Smooth muscle cell (in vitro differentiated cells): ENCODE measurements around the gene RAD9B. TPM values are rescaled to one million over a fixed set of nuclear protein-coding genes. Genes with fewer than 3 reads are reported as not detected.
"Not testable (repeated sequence)": the region's sequence is repeated elsewhere in the genome, so short reads cannot be mapped to it uniquely, and the experiment has no call there.

ENCODE experiments used
- DNase-seq: peaks from one replicate; lab custom pipeline; 2025; ENCODE audit not compliant: unreplicated experiment; lab: John Stamatoyannopoulos, UW
- H2AFZ ChIP-seq: fragments of 200-600 bp; sonication (generic); 2 replicates; pipeline ENCODE4 v1.6.0; 2016; ENCODE audit warnings: antibody characterized with exemption, low read depth, mild to moderate bottlenecking
- H3F3A ChIP-seq: fragments of 200-600 bp; sonication (generic); 2 replicates; pipeline ENCODE4 v1.6.0; 2017; ENCODE audit warnings: antibody characterized with exemption, low read depth
- H3K27ac ChIP-seq: fragments of 200-600 bp; sonication (generic); 2 replicates; pipeline ENCODE4 v1.5.1; 2016; ENCODE audit warnings: low read depth, mild to moderate bottlenecking
- H3K27me3 ChIP-seq: fragments of 200-600 bp; sonication (generic); 2 replicates; pipeline ENCODE4 v1.6.1; 2016; ENCODE audit warnings: low read depth, mild to moderate bottlenecking
- H3K36me3 ChIP-seq: fragments of 200-600 bp; sonication (generic); 2 replicates; pipeline ENCODE4 v1.5.1; 2016; ENCODE audit warnings: low read depth
- H3K4me1 ChIP-seq: fragments of 200-600 bp; sonication (generic); 2 replicates; pipeline ENCODE4 v1.5.1; 2016; ENCODE audit warnings: low read depth
- H3K4me2 ChIP-seq: fragments of 200-600 bp; sonication (generic); 2 replicates; pipeline ENCODE4 v1.6.0; 2016; ENCODE audit warnings: mild to moderate bottlenecking
- H3K4me3 ChIP-seq: fragments of 200-600 bp; sonication (generic); 2 replicates; pipeline ENCODE4 v1.5.1; 2016; ENCODE audit warnings: mild to moderate bottlenecking
- H3K79me2 ChIP-seq: fragments of 200-600 bp; sonication (generic); 2 replicates; pipeline ENCODE4 v1.6.0; 2016; ENCODE audit warnings: low read depth, mild to moderate bottlenecking
- H3K9ac ChIP-seq: fragments of 200-600 bp; sonication (generic); 2 replicates; pipeline ENCODE4 v1.6.0; 2016; ENCODE audit warnings: low read depth
- H3K9me3 ChIP-seq: fragments of 200-600 bp; sonication (generic); replicated peaks from 2 replicates; pipeline ENCODE4 v1.5.1; 2016; ENCODE audit warnings: low read depth
- H4K20me1 ChIP-seq: fragments of 200-600 bp; sonication (generic); 2 replicates; pipeline ENCODE4 v1.6.0; 2016; ENCODE audit warnings: low read depth
- WGBS: methylation state at CpG from one replicate; pipeline ENCODE4 v1.1.7; 2016; ENCODE audit warnings: low lambda C conversion rate; 5-methylcytosine and 5-hydroxymethylcytosine counted together
- polyA plus RNA-seq: library from polyadenylated mRNA; unstranded; fragments of >200 nt; fragmentation: Nextera tagmentation; extraction: Ambion mirVana; gene quantifications from 2 replicates; pipeline ENCODE4 v1.2.1, GENCODE V29; 2016
- total RNA-seq: library from RNA; depleted of rRNA; stranded (reverse); fragments of >200 nt; gene quantifications from 2 replicates; pipeline ENCODE4 v1.2.3, GENCODE V29; 2014
- TF ChIP-seq, protein P1 (sequence below): fragments of 200-600 bp; sonication (generic); IDR thresholded peaks from 2 replicates; pipeline ENCODE4 v1.5.1; 2017; ENCODE audit warnings: borderline replicate concordance, mild to moderate bottlenecking, antibody characterized with exemption; ENCODE audit not compliant: insufficient read depth, poor library complexity, severe bottlenecking

RAD9B gene
- total and polyA plus RNA-seq, 2 experiments from 2014 or later, result 0.64 TPM; not detected in 1

- H3K9ac ChIP-seq, result no peak overlapping the region
- TF ChIP-seq, protein P1, sequence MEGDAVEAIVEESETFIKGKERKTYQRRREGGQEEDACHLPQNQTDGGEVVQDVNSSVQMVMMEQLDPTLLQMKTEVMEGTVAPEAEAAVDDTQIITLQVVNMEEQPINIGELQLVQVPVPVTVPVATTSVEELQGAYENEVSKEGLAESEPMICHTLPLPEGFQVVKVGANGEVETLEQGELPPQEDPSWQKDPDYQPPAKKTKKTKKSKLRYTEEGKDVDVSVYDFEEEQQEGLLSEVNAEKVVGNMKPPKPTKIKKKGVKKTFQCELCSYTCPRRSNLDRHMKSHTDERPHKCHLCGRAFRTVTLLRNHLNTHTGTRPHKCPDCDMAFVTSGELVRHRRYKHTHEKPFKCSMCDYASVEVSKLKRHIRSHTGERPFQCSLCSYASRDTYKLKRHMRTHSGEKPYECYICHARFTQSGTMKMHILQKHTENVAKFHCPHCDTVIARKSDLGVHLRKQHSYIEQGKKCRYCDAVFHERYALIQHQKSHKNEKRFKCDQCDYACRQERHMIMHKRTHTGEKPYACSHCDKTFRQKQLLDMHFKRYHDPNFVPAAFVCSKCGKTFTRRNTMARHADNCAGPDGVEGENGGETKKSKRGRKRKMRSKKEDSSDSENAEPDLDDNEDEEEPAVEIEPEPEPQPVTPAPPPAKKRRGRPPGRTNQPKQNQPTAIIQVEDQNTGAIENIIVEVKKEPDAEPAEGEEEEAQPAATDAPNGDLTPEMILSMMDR, result no peak
- no peaks in the 10 kb centered on the region for H4K20me1 ChIP-seq
- H3K36me3 ChIP-seq, result no peaks in the 10 kb centered on the region
- H3K27me3 ChIP-seq, result peaks cover 14% of the 10 kb centered on the region
- no peaks in the 10 kb centered on the region for H3K9me3 ChIP-seq
- WGBS, result 87% methylated on average over 6 of the region's 6 CpGs
- no peaks in the 10 kb centered on the region for H3F3A ChIP-seq
- H2AFZ ChIP-seq, result no peak overlapping the region
- H3K4me1 ChIP-seq, result no peaks in the 10 kb centered on the region
- no peak overlapping the region for H3K27ac ChIP-seq
- H3K4me3 ChIP-seq, result no peak overlapping the region
- DNase-seq, result no peak
- no peak overlapping the region for H3K4me2 ChIP-seq
- H3K79me2 ChIP-seq, result no peaks in the 10 kb centered on the region
These were observed 11.7 kb downstream of the RAD9B start for GRCh38 chr12:110513842-110514241.

- Histone ChIP-seq H3K79me2 (no peaks in the 10 kb centered on the region), H3K36me3 (no peaks in the 10 kb centered on the region), H2AFZ (no peak overlapping the region), H3F3A (no peaks in the 10 kb centered on the region), H3K9ac (no peak overlapping the region), H3K4me2 (no peak overlapping the region), H3K27me3 (peaks cover 14% of the 10 kb centered on the region), H3K27ac (no peak overlapping the region), H3K9me3 (no peaks in the 10 kb centered on the region), H4K20me1 (no peaks in the 10 kb centered on the region), H3K4me3 (no peak overlapping the region), H3K4me1 (no peaks in the 10 kb centered on the region)
- DNase-seq, result no peak
- TF ChIP-seq, protein P1, result no peak
- 67% methylated on average over 1 of the region's 1 CpG for WGBS
These were observed 12.2 kb downstream of the RAD9B start for GRCh38 chr12:110514363-110514762.

GRCh38 chr12:110516995-110517394 is 14.9 kb downstream of the RAD9B start:
- H3K27me3 ChIP-seq, result peaks cover 11% of the 10 kb centered on the region
- 85% methylated on average over 3 of the region's 3 CpGs for WGBS
- no peaks in the 10 kb centered on the region for H3K79me2 ChIP-seq
- H3F3A ChIP-seq, result no peaks in the 10 kb centered on the region
- no peaks in the 10 kb centered on the region for H3K36me3 ChIP-seq
- no peak overlapping the region for H3K9ac ChIP-seq
- TF ChIP-seq, protein P1, result no peak
- no peak overlapping the region for H3K27ac ChIP-seq
- H2AFZ ChIP-seq, result no peak overlapping the region
- DNase-seq, result no peak
- no peak overlapping the region for H3K4me3 ChIP-seq
- H3K9me3 ChIP-seq, result no peaks in the 10 kb centered on the region
- H3K4me2 ChIP-seq, result no peak overlapping the region
- no peaks in the 10 kb centered on the region for H3K4me1 ChIP-seq
- H4K20me1 ChIP-seq, result no peaks in the 10 kb centered on the region

GRCh38 chr12:110518014-110518413 is 15.9 kb downstream of the RAD9B start:
- not testable (repeated sequence) for H3F3A ChIP-seq, H3K4me1 ChIP-seq, H3K27ac ChIP-seq, DNase-seq, H4K20me1 ChIP-seq, H3K36me3 ChIP-seq, H3K4me3 ChIP-seq, H3K9me3 ChIP-seq, H3K4me2 ChIP-seq, H2AFZ ChIP-seq, H3K9ac ChIP-seq, H3K79me2 ChIP-seq
- H3K27me3 ChIP-seq, result peaks cover 11% of the 10 kb centered on the region
- WGBS, result 93% methylated on average over 8 of the region's 8 CpGs

- not testable (repeated sequence) for H3K4me1 ChIP-seq, DNase-seq, H3K27me3 ChIP-seq, H4K20me1 ChIP-seq, H3K4me3 ChIP-seq, H3K4me2 ChIP-seq, H3F3A ChIP-seq, H3K36me3 ChIP-seq, H3K27ac ChIP-seq, H3K9ac ChIP-seq, H2AFZ ChIP-seq, H3K79me2 ChIP-seq, H3K9me3 ChIP-seq
- 93% methylated on average over 11 of the region's 11 CpGs for WGBS
These were observed 19.0 kb downstream of the RAD9B start for GRCh38 chr12:110520876-110521712.
